HepG2 (cell line): ENCODE data around the gene OR10AD1. TPM values are rescaled to one million over a fixed set of nuclear protein-coding genes. Genes with fewer than 3 reads are reported as not detected.

ENCODE experiments used
- ATAC-seq: fragments of 200-7000 bp; cut with Tn5 transposase; 3 replicates; pipeline ENCODE4 v1.9.1; 2020; ENCODE audit warnings: mild to moderate bottlenecking, moderate library complexity
- BruUV-seq: library from RNA; stranded (reverse); fragments of 400-500 nt; replicated peaks from 2 replicates; lab custom pipeline; 2021; lab: Mats Ljungman, UMichigan
- CTCF ChIA-PET: fragments of 300-600 bp; formaldehyde crosslinking; extraction: SDS; loops from one replicate; lab custom pipeline; 2021; ENCODE audit warnings: low total read pairs, inconsistent platforms, low intra/inter-chr PET ratio; lab: Yijun Ruan, JAX
- POLR2A ChIA-PET: fragments of 350-600 bp; sonication (Branson Sonifier 250); formaldehyde crosslinking; loops from one replicate; lab custom pipeline; 2020; ENCODE audit warnings: antibody characterized with exemption, inconsistent platforms; lab: Yijun Ruan, JAX
- DNase-seq: peaks from one replicate; pipeline ENCODE4 v3.0.0-alpha.2; 2015; ENCODE audit warnings: low spot score
- FAIRE-seq: peaks from 3 replicates; lab custom pipeline; 2011; peaks lifted over from hg19 to GRCh38; lab: Jason Lieb, UNC
- H2AFZ ChIP-seq: one replicate; pipeline ENCODE4 v1.6.1; 2011; ENCODE audit warnings: low read length, inconsistent platforms
- H3K27ac ChIP-seq: fragments of 300-600 bp; 3 replicates; pipeline ENCODE4 v1.8.0; 2011; ENCODE audit warnings: mixed run types, mild to moderate bottlenecking, mixed read lengths, low read length, inconsistent platforms; ENCODE audit not compliant: insufficient read depth; ENCODE audit errors: extremely low read length
- H3K27me3 ChIP-seq, 2 experiments: fragments of 200-600 bp in 1 of 2; 2 replicates in 1 of 2; 3 replicates in 1 of 2; pipeline versions ENCODE4 v1.6.0 to v1.8.0; 2011; ENCODE audit warnings: low read length in 2 of 2, mild to moderate bottlenecking in 2 of 2, moderate library complexity in 2 of 2, inconsistent platforms in 1 of 2; ENCODE audit not compliant: insufficient read depth in 2 of 2, control insufficient read depth in 1 of 2
- H3K36me3 ChIP-seq, 2 experiments: fragments of 200-600 bp in 1 of 2; replicated peaks in 1 of 2; 2 replicates in 1 of 2; 3 replicates in 1 of 2; pipeline versions ENCODE4 v1.5.1 to v1.8.0; 2011; ENCODE audit warnings: low read length in 2 of 2, inconsistent platforms in 1 of 2; ENCODE audit not compliant: insufficient read depth in 2 of 2, control insufficient read depth in 1 of 2
- H3K4me1 ChIP-seq: 2 replicates; pipeline ENCODE4 v1.5.1; 2012; ENCODE audit warnings: low read length, inconsistent platforms; ENCODE audit not compliant: insufficient read depth
- H3K4me2 ChIP-seq: 2 replicates; pipeline ENCODE4 v1.6.0; 2011; ENCODE audit warnings: low read depth, low read length, inconsistent platforms
- H3K4me3 ChIP-seq, 3 experiments: fragments of 200-600 bp in 1 of 3; sonication (generic), shearing (Covaris generic) in 1 of 3; replicated peaks in 1 of 3; 2 replicates each; pipeline ENCODE4 v1.5.1; 2011 to 2016; ENCODE audit warnings: low read length in 3 of 3, inconsistent platforms in 2 of 3, low read depth in 2 of 3, mild to moderate bottlenecking in 2 of 3, control low read depth in 1 of 3, mixed read lengths in 1 of 3; ENCODE audit not compliant: insufficient read depth in 1 of 3
- H3K79me2 ChIP-seq: one replicate; pipeline ENCODE4 v1.6.1; 2011; ENCODE audit warnings: low read length, inconsistent platforms; ENCODE audit not compliant: insufficient read depth
- H3K9ac ChIP-seq: 2 replicates; pipeline ENCODE4 v1.6.0; 2011; ENCODE audit warnings: mild to moderate bottlenecking, low read depth, low read length, inconsistent platforms; ENCODE audit not compliant: insufficient read depth
- H3K9me3 ChIP-seq: 2 replicates; pipeline ENCODE4 v1.5.1; 2012; ENCODE audit warnings: mild to moderate bottlenecking, low read length
- H4K20me1 ChIP-seq: 2 replicates; pipeline ENCODE4 v1.6.0; 2011; ENCODE audit warnings: inconsistent platforms, mild to moderate bottlenecking, low read length, moderate library complexity; ENCODE audit not compliant: insufficient read depth
- ETV6 ChIP-seq: sonication (generic); formaldehyde crosslinking; conservative IDR thresholded peaks from 2 replicates; pipeline ENCODE4 v1.4.0; 2020; ENCODE audit warnings: missing genetic modification reagents
- FOXK2 ChIP-seq: fragments of 450-650 bp; IDR thresholded peaks from 2 replicates; pipeline ENCODE4 v1.6.1; 2016
- MTA1 ChIP-seq: sonication (generic); formaldehyde crosslinking; IDR thresholded peaks from 2 replicates; pipeline ENCODE4 v1.4.0; 2020; ENCODE audit warnings: missing genetic modification reagents, mild to moderate bottlenecking, borderline replicate concordance
- NFKB2 ChIP-seq: sonication (generic); formaldehyde crosslinking; IDR thresholded peaks from 2 replicates; pipeline ENCODE4 v1.4.0; 2020; ENCODE audit warnings: missing genetic modification reagents, borderline replicate concordance
- PHB2 ChIP-seq: fragments of 450-650 bp; IDR thresholded peaks from 2 replicates; pipeline ENCODE4 v1.6.1; 2018; ENCODE audit not compliant: partially characterized antibody
- STAG1 ChIP-seq: sonication (generic); formaldehyde crosslinking; IDR thresholded peaks from 2 replicates; pipeline ENCODE4 v1.4.0; 2020; ENCODE audit warnings: missing genetic modification reagents
- THAP11 ChIP-seq: IDR thresholded peaks from 2 replicates; pipeline ENCODE4 v1.6.1; 2016; ENCODE audit warnings: missing biosample characterization, missing genetic modification reagents
- ZNF264 ChIP-seq: sonication (generic); formaldehyde crosslinking; IDR thresholded peaks from 2 replicates; pipeline ENCODE4 v1.4.0; 2020; ENCODE audit warnings: missing genetic modification reagents
- ZNF614 ChIP-seq: IDR thresholded peaks from 2 replicates; pipeline ENCODE4 v1.6.1; 2018; ENCODE audit warnings: missing biosample characterization, missing genetic modification reagents, inconsistent platforms, borderline replicate concordance
- ZNF615 ChIP-seq: sonication (generic); formaldehyde crosslinking; IDR thresholded peaks from 2 replicates; pipeline ENCODE4 v1.5.0; 2020; ENCODE audit warnings: mild to moderate bottlenecking, missing genetic modification reagents, borderline replicate concordance
- ZNF891 ChIP-seq: sonication (generic); formaldehyde crosslinking; IDR thresholded peaks from 2 replicates; pipeline ENCODE4 v1.5.0; 2020; ENCODE audit warnings: mild to moderate bottlenecking, missing genetic modification reagents
- WGBS: methylation state at CpG from one replicate; pipeline ENCODE4 v1.1.6; 2017; ENCODE audit warnings: low lambda C conversion rate; 5-methylcytosine and 5-hydroxymethylcytosine counted together
- in situ Hi-C: cut with HindIII; loops from 2 replicates; pipeline ENCODE4 v1.10.0; 2017; ENCODE audit warnings: low pct_unique_long_range_greater_than_20kb; ENCODE audit not compliant: extremely low pct_ligation_motif_present
- intact Hi-C: fragments of 100-400 bp; cut with micrococcal nuclease; formaldehyde crosslinking; loops from one replicate; pipeline ENCODE4 v1.10.0; 2022; ENCODE audit not compliant: unreplicated experiment
- polyA plus RNA-seq, 8 experiments: library from polyadenylated mRNA; depleted of rRNA in 3 of 8; stranded (reverse) in 7 of 8; unstranded in 1 of 8; fragments of >200 nt; fragmentation: Illumina TruSeq in 4 of 8; extraction: Trizol in 4 of 8; gene quantifications; 2 replicates each; pipeline versions ENCODE4 v1.2.1 to v1.2.3, GENCODE V29; 2011 to 2016; ENCODE audit warnings: low read depth in 4 of 8, missing spikeins in 1 of 8, mixed read lengths in 1 of 8; ENCODE audit not compliant: insufficient read depth in 1 of 8
- total RNA-seq, 5 experiments: library from RNA; depleted of rRNA; stranded (reverse); fragments of >200 nt; fragmentation: Illumina TruSeq; extraction: Trizol; gene quantifications; 2 replicates each; pipeline ENCODE4 v1.2.3, GENCODE V29; 2016; ENCODE audit warnings: low read depth in 1 of 5
- TF ChIP-seq, protein P1 (sequence below): sonication (generic); formaldehyde crosslinking; IDR thresholded peaks from 2 replicates; pipeline ENCODE4 v1.8.0; 2022; ENCODE audit warnings: mild to moderate bottlenecking, missing genetic modification reagents, moderate library complexity
- TF ChIP-seq, protein P2 (sequence below): sonication (generic); formaldehyde crosslinking; IDR thresholded peaks from 2 replicates; pipeline ENCODE4 v1.4.0; 2020; ENCODE audit warnings: low read depth, mild to moderate bottlenecking, missing genetic modification reagents
- TF ChIP-seq, protein P3 (sequence below): sonication (generic); formaldehyde crosslinking; IDR thresholded peaks from 2 replicates; pipeline ENCODE4 v1.5.1; 2020; ENCODE audit warnings: missing genetic modification reagents, mild to moderate bottlenecking, borderline replicate concordance
- TF ChIP-seq, protein P4 (sequence below): sonication (generic); formaldehyde crosslinking; IDR thresholded peaks from 2 replicates; pipeline ENCODE4 v1.5.0; 2020; ENCODE audit warnings: missing genetic modification reagents

Gene OR10AD1
- total and polyA plus RNA-seq, 2 of the 13 experiments (the other 11 are each of a cell fraction or from before 2014, with no cell fraction given): not detected

DNA sequence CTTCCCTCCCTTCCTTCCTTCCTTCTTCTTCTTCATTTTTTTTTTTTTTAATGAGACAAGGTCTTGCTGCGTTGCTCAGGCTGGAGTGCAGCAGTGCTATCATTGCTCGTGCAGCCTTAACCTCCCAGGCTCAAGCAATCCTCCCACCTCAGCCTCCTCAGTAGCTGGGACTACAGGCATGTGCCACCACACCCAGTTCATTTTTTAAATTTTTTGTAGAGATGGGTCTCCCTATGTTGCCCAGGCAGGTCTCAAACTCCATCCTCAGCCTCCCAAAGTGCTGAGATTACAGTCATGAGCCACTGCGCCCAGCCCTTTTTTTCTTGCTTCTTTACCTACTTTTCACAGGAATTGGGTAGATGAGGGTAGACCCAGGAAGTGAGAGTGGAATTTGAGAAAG, 1.6 kb downstream of the OR10AD1 start:
- ATAC-seq (no peak), FAIRE-seq (no peak), DNase-seq (no peak)
- ChIA-PET CTCF (no interaction called here), POLR2A (no interaction called here)
- no peaks in the 10 kb centered on the region for H3K36me3 ChIP-seq
- WGBS: 33% methylated on average over 3 of the region's 3 CpGs
- no peak overlapping the region for H2AFZ ChIP-seq
- no peak overlapping the region for H3K4me3 ChIP-seq
- H4K20me1 ChIP-seq: no peaks in the 10 kb centered on the region
- H3K4me2 ChIP-seq: no peak overlapping the region
- TF ChIP-seq, protein P1, sequence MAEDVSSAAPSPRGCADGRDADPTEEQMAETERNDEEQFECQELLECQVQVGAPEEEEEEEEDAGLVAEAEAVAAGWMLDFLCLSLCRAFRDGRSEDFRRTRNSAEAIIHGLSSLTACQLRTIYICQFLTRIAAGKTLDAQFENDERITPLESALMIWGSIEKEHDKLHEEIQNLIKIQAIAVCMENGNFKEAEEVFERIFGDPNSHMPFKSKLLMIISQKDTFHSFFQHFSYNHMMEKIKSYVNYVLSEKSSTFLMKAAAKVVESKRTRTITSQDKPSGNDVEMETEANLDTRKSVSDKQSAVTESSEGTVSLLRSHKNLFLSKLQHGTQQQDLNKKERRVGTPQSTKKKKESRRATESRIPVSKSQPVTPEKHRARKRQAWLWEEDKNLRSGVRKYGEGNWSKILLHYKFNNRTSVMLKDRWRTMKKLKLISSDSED (CRISPR knock-in tag): no peak
- TF ChIP-seq MTA1 (CRISPR knock-in tag): no peak
- TF ChIP-seq STAG1: no peak
- TF ChIP-seq ZNF891 (CRISPR knock-in tag): no peak
- TF ChIP-seq NFKB2 (CRISPR knock-in tag): no peak
- TF ChIP-seq ZNF264 (CRISPR knock-in tag): no peak
- no peak for TF ChIP-seq ETV6 (CRISPR knock-in tag)
- no peak for TF ChIP-seq FOXK2
- TF ChIP-seq, protein P2, sequence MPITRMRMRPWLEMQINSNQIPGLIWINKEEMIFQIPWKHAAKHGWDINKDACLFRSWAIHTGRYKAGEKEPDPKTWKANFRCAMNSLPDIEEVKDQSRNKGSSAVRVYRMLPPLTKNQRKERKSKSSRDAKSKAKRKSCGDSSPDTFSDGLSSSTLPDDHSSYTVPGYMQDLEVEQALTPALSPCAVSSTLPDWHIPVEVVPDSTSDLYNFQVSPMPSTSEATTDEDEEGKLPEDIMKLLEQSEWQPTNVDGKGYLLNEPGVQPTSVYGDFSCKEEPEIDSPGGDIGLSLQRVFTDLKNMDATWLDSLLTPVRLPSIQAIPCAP (CRISPR knock-in tag): no peak
- no peak for TF ChIP-seq ZNF614
- TF ChIP-seq, protein P3, sequence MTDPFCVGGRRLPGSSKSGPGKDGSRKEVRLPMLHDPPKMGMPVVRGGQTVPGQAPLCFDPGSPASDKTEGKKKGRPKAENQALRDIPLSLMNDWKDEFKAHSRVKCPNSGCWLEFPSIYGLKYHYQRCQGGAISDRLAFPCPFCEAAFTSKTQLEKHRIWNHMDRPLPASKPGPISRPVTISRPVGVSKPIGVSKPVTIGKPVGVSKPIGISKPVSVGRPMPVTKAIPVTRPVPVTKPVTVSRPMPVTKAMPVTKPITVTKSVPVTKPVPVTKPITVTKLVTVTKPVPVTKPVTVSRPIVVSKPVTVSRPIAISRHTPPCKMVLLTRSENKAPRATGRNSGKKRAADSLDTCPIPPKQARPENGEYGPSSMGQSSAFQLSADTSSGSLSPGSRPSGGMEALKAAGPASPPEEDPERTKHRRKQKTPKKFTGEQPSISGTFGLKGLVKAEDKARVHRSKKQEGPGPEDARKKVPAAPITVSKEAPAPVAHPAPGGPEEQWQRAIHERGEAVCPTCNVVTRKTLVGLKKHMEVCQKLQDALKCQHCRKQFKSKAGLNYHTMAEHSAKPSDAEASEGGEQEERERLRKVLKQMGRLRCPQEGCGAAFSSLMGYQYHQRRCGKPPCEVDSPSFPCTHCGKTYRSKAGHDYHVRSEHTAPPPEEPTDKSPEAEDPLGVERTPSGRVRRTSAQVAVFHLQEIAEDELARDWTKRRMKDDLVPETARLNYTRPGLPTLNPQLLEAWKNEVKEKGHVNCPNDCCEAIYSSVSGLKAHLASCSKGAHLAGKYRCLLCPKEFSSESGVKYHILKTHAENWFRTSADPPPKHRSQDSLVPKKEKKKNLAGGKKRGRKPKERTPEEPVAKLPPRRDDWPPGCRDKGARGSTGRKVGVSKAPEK (CRISPR knock-in tag): no peak
- TF ChIP-seq PHB2: no peak
- TF ChIP-seq ZNF615 (CRISPR knock-in tag): no peak
- TF ChIP-seq, protein P4, sequence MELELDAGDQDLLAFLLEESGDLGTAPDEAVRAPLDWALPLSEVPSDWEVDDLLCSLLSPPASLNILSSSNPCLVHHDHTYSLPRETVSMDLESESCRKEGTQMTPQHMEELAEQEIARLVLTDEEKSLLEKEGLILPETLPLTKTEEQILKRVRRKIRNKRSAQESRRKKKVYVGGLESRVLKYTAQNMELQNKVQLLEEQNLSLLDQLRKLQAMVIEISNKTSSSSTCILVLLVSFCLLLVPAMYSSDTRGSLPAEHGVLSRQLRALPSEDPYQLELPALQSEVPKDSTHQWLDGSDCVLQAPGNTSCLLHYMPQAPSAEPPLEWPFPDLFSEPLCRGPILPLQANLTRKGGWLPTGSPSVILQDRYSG (CRISPR knock-in tag): no peak
- no peak for TF ChIP-seq THAP11
- no peak overlapping the region for H3K9ac ChIP-seq
- no peaks in the 10 kb centered on the region for H3K4me1 ChIP-seq
- intact Hi-C loops (no loop called here), in situ Hi-C loops (no loop called here)
- H3K27ac ChIP-seq: no peak overlapping the region
- no peaks in the 10 kb centered on the region; a peak in 1 of 5 replicates for H3K27me3 ChIP-seq
- BruUV-seq: no TSS peak
- peaks cover 4% of the 10 kb centered on the region for H3K9me3 ChIP-seq
- H3K79me2 ChIP-seq: no peaks in the 10 kb centered on the region
